SJCRH30 (cell line): ENCODE data around the gene CDC42EP2. TPM values are rescaled to one million over a fixed set of nuclear protein-coding genes. Genes with fewer than 3 reads are reported as not detected.
A peak's percentile ranks its signal among the peaks of the same experiment; 100 is the strongest.
"Not testable (repeated sequence)": the region's sequence is repeated elsewhere in the genome, so short reads cannot be mapped to it uniquely, and the experiment has no call there.

Experiments
- DNase-seq, 2 experiments: peaks; one replicate each; pipeline ENCODE4 v3.0.0-alpha.2; 2015 to 2020
- H3K27ac ChIP-seq: fragments of 250-450 bp; sonication (Bioruptor Pico); 2 replicates; pipeline ENCODE4 v1.5.1; 2020; ENCODE audit warnings: mild to moderate bottlenecking, moderate library complexity
- H3K27me3 ChIP-seq: fragments of 250-450 bp; sonication (Bioruptor Pico); 2 replicates; pipeline ENCODE4 v1.5.1; 2020; ENCODE audit warnings: mild to moderate bottlenecking, moderate library complexity
- H3K36me3 ChIP-seq: fragments of 250-450 bp; sonication (Bioruptor Pico); 2 replicates; pipeline ENCODE4 v1.5.1; 2020; ENCODE audit warnings: mild to moderate bottlenecking, moderate library complexity
- H3K4me1 ChIP-seq: fragments of 250-450 bp; sonication (Bioruptor Pico); 2 replicates; pipeline ENCODE4 v1.5.1; 2020; ENCODE audit warnings: mild to moderate bottlenecking, moderate library complexity
- H3K4me3 ChIP-seq: fragments of 250-450 bp; sonication (Bioruptor Pico); 2 replicates; pipeline ENCODE4 v1.5.1; 2020; ENCODE audit warnings: mild to moderate bottlenecking, moderate library complexity
- H3K9me3 ChIP-seq: fragments of 250-450 bp; sonication (Bioruptor Pico); replicated peaks from 2 replicates; pipeline ENCODE4 v1.5.1; 2020; ENCODE audit warnings: mild to moderate bottlenecking, moderate library complexity
- total RNA-seq: library from RNA; depleted of rRNA; stranded (reverse); fragments of >200 nt; shearing (Covaris generic); gene quantifications from 2 replicates; pipeline ENCODE4 v1.2.3, GENCODE V29; 2014

CDC42EP2 gene
- total RNA-seq, 1 experiment from 2014 or later, result 5.6 TPM

- Histone ChIP-seq H3K27ac (no peak overlapping the region), H3K36me3 (peaks cover 10% of the 10 kb centered on the region), H3K9me3 (no peaks in the 10 kb centered on the region), H3K4me3 (no peak overlapping the region), H3K27me3 (no peaks in the 10 kb centered on the region), H3K4me1 (peaks cover 13% of the 10 kb centered on the region)
- DNase-seq, result no peak
Observed at GRCh38 chr11:65321076-65321475, 6.4 kb downstream of the CDC42EP2 start.

GRCh38 chr11:65321828-65322485 lies 7.3 kb downstream of the CDC42EP2 start:
- no peak for DNase-seq
- Histone ChIP-seq H3K9me3 (no peaks in the 10 kb centered on the region), H3K4me3 (no peak overlapping the region), H3K27me3 (no peaks in the 10 kb centered on the region), H3K36me3 (peaks cover 10% of the 10 kb centered on the region), H3K4me1 (peaks cover 6% of the 10 kb centered on the region; the same call in 1 of the 2 replicates), H3K27ac (no peak overlapping the region)

GRCh38 chr11:65323813-65324212 lies 9.1 kb downstream of the CDC42EP2 start:
- H3K4me3 ChIP-seq, result no peak overlapping the region
- H3K4me1 ChIP-seq, result no peaks in the 10 kb centered on the region
- peaks cover 10% of the 10 kb centered on the region for H3K36me3 ChIP-seq
- H3K27ac ChIP-seq, result no peak overlapping the region
- no peak for DNase-seq
- H3K9me3 ChIP-seq, result no peaks in the 10 kb centered on the region
- H3K27me3 ChIP-seq, result no peaks in the 10 kb centered on the region

- no peaks in the 10 kb centered on the region for H3K27me3 ChIP-seq
- DNase-seq, result no peak
Observed at GRCh38 chr11:65325435-65325834, 10.8 kb downstream of the CDC42EP2 start.

GRCh38 chr11:65327021-65327420 lies 12.4 kb downstream of the CDC42EP2 start:
- no peaks in the 10 kb centered on the region for H3K9me3 ChIP-seq
- no peaks in the 10 kb centered on the region for H3K4me1 ChIP-seq
- H3K4me3 ChIP-seq, result no peak overlapping the region
- no peak for DNase-seq
- H3K27me3 ChIP-seq, result no peaks in the 10 kb centered on the region
- no peak overlapping the region for H3K27ac ChIP-seq
- H3K36me3 ChIP-seq, result peaks cover under 1% of the 10 kb centered on the region; the same call in 1 of the 2 replicates

More at GRCh38 chr11:65325435-65325834, 10.8 kb downstream of the CDC42EP2 start:
- Histone ChIP-seq H3K27ac (no peak overlapping the region), H3K4me3 (no peak overlapping the region), H3K9me3 (no peaks in the 10 kb centered on the region), H3K36me3 (peaks cover 10% of the 10 kb centered on the region), H3K4me1 (no peaks in the 10 kb centered on the region)

- H3K36me3 ChIP-seq, result no peaks in the 10 kb centered on the region
- no peaks in the 10 kb centered on the region for H3K9me3 ChIP-seq
- no peak overlapping the region for H3K27ac ChIP-seq
- DNase-seq, result no peak
- no peaks in the 10 kb centered on the region for H3K27me3 ChIP-seq
- H3K4me1 ChIP-seq, result no peaks in the 10 kb centered on the region
- H3K4me3 ChIP-seq, result peak overlapping the region; percentile 29
Observed at GRCh38 chr11:65329478-65329877, 14.8 kb downstream of the CDC42EP2 start.

GRCh38 chr11:65329944-65330403 lies 15.3 kb downstream of the CDC42EP2 start:
- Histone ChIP-seq H3K36me3 (no peaks in the 10 kb centered on the region), H3K9me3 (no peaks in the 10 kb centered on the region), H3K27ac (no peak overlapping the region), H3K4me3 (peak overlapping the region; percentile 29), H3K4me1 (no peaks in the 10 kb centered on the region), H3K27me3 (no peaks in the 10 kb centered on the region)
- DNase-seq, result peak; percentile 84 to 96

- no peaks in the 10 kb centered on the region for H3K36me3 ChIP-seq
- no peak overlapping the region; the same call in 1 of the 2 replicates for H3K4me3 ChIP-seq
- no peaks in the 10 kb centered on the region for H3K9me3 ChIP-seq
- no peaks in the 10 kb centered on the region for H3K27me3 ChIP-seq
- DNase-seq, result no peak
- no peaks in the 10 kb centered on the region for H3K4me1 ChIP-seq
- H3K27ac ChIP-seq, result no peak overlapping the region
Observed at GRCh38 chr11:65330544-65330943, 15.9 kb downstream of the CDC42EP2 start.

GRCh38 chr11:65332591-65332990 lies 17.9 kb downstream of the CDC42EP2 start:
- H3K4me3 ChIP-seq, H3K27me3 ChIP-seq, H3K4me1 ChIP-seq, H3K36me3 ChIP-seq, DNase-seq, H3K9me3 ChIP-seq, H3K27ac ChIP-seq: not testable (repeated sequence)

GRCh38 chr11:65334696-65335295 lies 20.1 kb downstream of the CDC42EP2 start:
- Histone ChIP-seq H3K36me3 (peaks cover 3% of the 10 kb centered on the region; the same call in 1 of the 2 replicates), H3K4me1 (no peaks in the 10 kb centered on the region), H3K27ac (no peak overlapping the region), H3K9me3 (no peaks in the 10 kb centered on the region), H3K4me3 (peak overlapping the region; percentile 83), H3K27me3 (no peaks in the 10 kb centered on the region)
- DNase-seq, result no peak

- Histone ChIP-seq H3K4me3 (no peak overlapping the region), H3K4me1 (no peaks in the 10 kb centered on the region), H3K27me3 (no peaks in the 10 kb centered on the region), H3K27ac (no peak overlapping the region), H3K36me3 (peaks cover 29% of the 10 kb centered on the region), H3K9me3 (no peaks in the 10 kb centered on the region)
- DNase-seq, result no peak
Observed at GRCh38 chr11:65338676-65339075, 24.0 kb downstream of the CDC42EP2 start.

- Histone ChIP-seq H3K27me3 (no peaks in the 10 kb centered on the region), H3K4me3 (no peak overlapping the region), H3K27ac (no peak overlapping the region), H3K36me3 (peaks cover 37% of the 10 kb centered on the region), H3K4me1 (no peaks in the 10 kb centered on the region), H3K9me3 (no peaks in the 10 kb centered on the region)
- DNase-seq, result no peak
Observed at GRCh38 chr11:65340226-65340625, 25.6 kb downstream of the CDC42EP2 start.

- H3K4me3 ChIP-seq, result no peak overlapping the region
- no peaks in the 10 kb centered on the region for H3K4me1 ChIP-seq
- no peak overlapping the region for H3K27ac ChIP-seq
- peaks cover 51% of the 10 kb centered on the region for H3K36me3 ChIP-seq
- no peak for DNase-seq
- H3K9me3 ChIP-seq, result no peaks in the 10 kb centered on the region
- no peaks in the 10 kb centered on the region for H3K27me3 ChIP-seq
Observed at GRCh38 chr11:65341856-65342255, 27.2 kb downstream of the CDC42EP2 start.

- H3K4me1 ChIP-seq, result no peaks in the 10 kb centered on the region; the same call in 1 of the 2 replicates
- no peak for DNase-seq
- H3K9me3 ChIP-seq, result no peaks in the 10 kb centered on the region
- no peaks in the 10 kb centered on the region for H3K27me3 ChIP-seq
- peaks cover 24% of the 10 kb centered on the region for H3K36me3 ChIP-seq
- no peak overlapping the region for H3K27ac ChIP-seq
- H3K4me3 ChIP-seq, result no peak overlapping the region
Observed at GRCh38 chr11:65351511-65351910, 36.8 kb downstream of the CDC42EP2 start.

GRCh38 chr11:65352783-65353182 lies 38.1 kb downstream of the CDC42EP2 start:
- Histone ChIP-seq H3K9me3 (no peaks in the 10 kb centered on the region), H3K4me3 (no peak overlapping the region), H3K27me3 (no peaks in the 10 kb centered on the region), H3K36me3 (peaks cover 16% of the 10 kb centered on the region), H3K4me1 (no peaks in the 10 kb centered on the region; the same call in 1 of the 2 replicates), H3K27ac (no peak overlapping the region)
- no peak for DNase-seq
